K562 (cell line): Measurements from ENCODE around the gene NDUFB1. TPM values are rescaled to one million over a fixed set of nuclear protein-coding genes. Genes with fewer than 3 reads are reported as not detected.

Experiments
- ATAC-seq: fragments of 200-7000 bp; cut with Tn5 transposase; 3 replicates; pipeline ENCODE4 v1.9.1; 2020; ENCODE audit warnings: moderate library complexity
- Bru-seq: library from RNA; stranded (reverse); fragments of 400-500 nt; gene quantifications from one replicate; lab custom pipeline; 2021; lab: Mats Ljungman, UMichigan
- BruChase-seq, 2 experiments: library from RNA; stranded (reverse); fragments of 400-500 nt; gene quantifications; one replicate each; lab custom pipeline; 2021; lab: Mats Ljungman, UMichigan
- BruUV-seq: library from RNA; stranded (reverse); fragments of 400-500 nt; replicated peaks from 2 replicates; lab custom pipeline; 2021; lab: Mats Ljungman, UMichigan
- CTCF ChIA-PET: fragments of 300-600 bp; formaldehyde crosslinking; extraction: SDS; loops from one replicate; lab custom pipeline; 2021; ENCODE audit warnings: low intra/inter-chr PET ratio; lab: Yijun Ruan, JAX
- POLR2A ChIA-PET: fragments of 300-600, 350-650 bp; sonication (Branson Sonifier 250); formaldehyde crosslinking; extraction: SDS; loops from one replicate; lab custom pipeline; 2021; ENCODE audit warnings: antibody characterized with exemption, inconsistent platforms; lab: Yijun Ruan, JAX
- DNase-seq, 4 experiments: peaks; one replicate each; pipeline versions ENCODE4 v3.0.0 to v3.0.0-alpha.2; 2011 to 2018; ENCODE audit warnings: low spot score in 3 of 4, mixed read lengths in 3 of 4; ENCODE audit errors: extremely low read depth in 1 of 4
- FAIRE-seq: peaks from 2 replicates; lab custom pipeline; 2011; peaks lifted over from hg19 to GRCh38; lab: Jason Lieb, UNC
- H2AFZ ChIP-seq: 2 replicates; pipeline ENCODE4 v1.6.0; 2011; ENCODE audit warnings: low read depth, low read length, control low read depth, inconsistent platforms
- H3K27ac ChIP-seq: fragments of 200-600 bp; 3 replicates; pipeline ENCODE4 v1.8.0; 2011; ENCODE audit warnings: low read depth, mild to moderate bottlenecking, control low read depth, inconsistent platforms, low read length, moderate library complexity, mixed read lengths; ENCODE audit errors: extremely low read depth
- H3K27me3 ChIP-seq, 2 experiments: fragments of 300-600 bp in 1 of 2; 2 replicates in 1 of 2; 3 replicates in 1 of 2; pipeline versions ENCODE4 v1.6.0 to v1.8.0; 2011; ENCODE audit warnings: inconsistent platforms in 2 of 2, low read length in 2 of 2, mild to moderate bottlenecking in 1 of 2, mixed read lengths in 1 of 2, moderate library complexity in 1 of 2; ENCODE audit not compliant: control insufficient read depth in 2 of 2, insufficient read depth in 2 of 2
- H3K36me3 ChIP-seq: fragments of 300-600 bp; 3 replicates; pipeline ENCODE4 v1.8.0; 2011; ENCODE audit warnings: mild to moderate bottlenecking, low read length, inconsistent platforms; ENCODE audit not compliant: control insufficient read depth, insufficient read depth
- H3K4me1 ChIP-seq, 2 experiments: fragments of 200-600 bp in 1 of 2; replicated peaks in 1 of 2; 2 replicates in 1 of 2; 3 replicates in 1 of 2; pipeline versions ENCODE4 v1.5.1 to v1.8.0; 2011; ENCODE audit warnings: inconsistent platforms in 2 of 2, low read length in 2 of 2, mild to moderate bottlenecking in 1 of 2, mixed read lengths in 1 of 2, moderate library complexity in 1 of 2; ENCODE audit not compliant: control insufficient read depth in 2 of 2, insufficient read depth in 2 of 2
- H3K4me2 ChIP-seq: 2 replicates; pipeline ENCODE4 v1.6.1; 2011; ENCODE audit warnings: low read length, control low read depth, inconsistent platforms, mixed read lengths; ENCODE audit not compliant: insufficient read depth
- H3K4me3 ChIP-seq: fragments of 200-600 bp; sonication (generic), shearing (Covaris generic); 2 replicates; pipeline ENCODE4 v1.5.1; 2016; ENCODE audit warnings: control low read depth, inconsistent platforms
- H3K79me2 ChIP-seq: fragments of 200-600 bp; 3 replicates; pipeline ENCODE4 v1.8.0; 2011; ENCODE audit warnings: low read length, inconsistent platforms; ENCODE audit not compliant: control insufficient read depth, insufficient read depth
- H3K9ac ChIP-seq, 2 experiments: 2 replicates each; pipeline versions ENCODE4 v1.6.0 to v1.6.1; 2011; ENCODE audit warnings: low read depth in 2 of 2, low read length in 2 of 2, control low read depth in 1 of 2, inconsistent platforms in 1 of 2, mild to moderate bottlenecking in 1 of 2, mixed read lengths in 1 of 2; ENCODE audit not compliant: insufficient read depth in 1 of 2
- H3K9me1 ChIP-seq: one replicate; pipeline ENCODE4 v1.6.0; 2011; ENCODE audit warnings: inconsistent platforms, mild to moderate bottlenecking, low read length, moderate library complexity; ENCODE audit not compliant: control insufficient read depth, insufficient read depth
- H3K9me3 ChIP-seq: replicated peaks from 2 replicates; pipeline ENCODE4 v1.5.1; 2011; ENCODE audit warnings: low read depth, low read length, inconsistent platforms; ENCODE audit not compliant: control insufficient read depth, insufficient read depth
- H4K20me1 ChIP-seq: replicated peaks from 2 replicates; pipeline ENCODE4 v1.6.1; 2011; ENCODE audit warnings: low read length, inconsistent platforms, mixed read lengths; ENCODE audit not compliant: control insufficient read depth, insufficient read depth
- ZBTB40 ChIP-seq, 2 experiments: fragments of 450-650 bp in 1 of 2; sonication (generic) in 1 of 2; formaldehyde crosslinking in 1 of 2; IDR thresholded peaks; 2 replicates each; pipeline versions ENCODE4 v1.7.1 to v1.9.0; 2016 to 2022; ENCODE audit warnings: inconsistent platforms in 1 of 2, mild to moderate bottlenecking in 1 of 2, missing genetic modification reagents in 1 of 2
- ZNF699 ChIP-seq: fragments of 250-450 bp; sonication (Bioruptor Pico); IDR thresholded peaks from 2 replicates; pipeline ENCODE4 v1.8.0; 2021; ENCODE audit warnings: mild to moderate bottlenecking, moderate library complexity; ENCODE audit not compliant: insufficient replicate concordance
- WGBS: fragments of 100-300 bp; shearing (Covaris generic); methylation state at CpG from one replicate; pipeline ENCODE4 v1.1.6; 2016; ENCODE audit warnings: low coverage, mixed read lengths; ENCODE audit not compliant: insufficient coverage; ENCODE audit errors: missing lambda C conversion rate; 5-methylcytosine and 5-hydroxymethylcytosine counted together
- in situ Hi-C: fragments of 300-500 bp; cut with MboI; formaldehyde crosslinking; loops from 4 replicates; pipeline ENCODE4 v1.15.0; 2018; ENCODE audit warnings: inconsistent platforms, mixed read lengths
- intact Hi-C: fragments of 100-400 bp; cut with micrococcal nuclease; formaldehyde crosslinking; loops from 2 replicates; pipeline ENCODE4 v1.14.2; 2022
- long read RNA-seq, 3 experiments: library from polyadenylated mRNA in 2 of 3; library from RNA in 1 of 3; unstranded in 2 of 3; stranded (forward) in 1 of 3; transcript quantifications; one replicate each; pipeline ENCODE4 v2.0.0, GENCODE V29; 2019 to 2022
- polyA minus RNA-seq, 3 experiments: library from RNA; depleted of rRNA, polyadenylated mRNA; stranded (reverse); fragments of >200 nt; gene quantifications; 2 replicates each; pipeline ENCODE4 v1.2.3, GENCODE V29; 2011
- polyA plus RNA-seq, 8 experiments: library from polyadenylated mRNA; depleted of rRNA in 4 of 8; stranded (reverse) in 5 of 8; unstranded in 3 of 8; fragments of >200 nt; fragmentation: Nextera tagmentation in 2 of 8; fragmentation: Illumina TruSeq in 1 of 8; extraction: Ambion mirVana in 2 of 8; extraction: Trizol in 1 of 8; gene quantifications; 2 replicates each; pipeline versions ENCODE4 v1.2.1 to v1.2.3, GENCODE V29; 2011 to 2014; ENCODE audit warnings: inconsistent platforms in 1 of 8, missing spikeins in 1 of 8
- total RNA-seq, 7 experiments: library from RNA; depleted of rRNA in 6 of 7; stranded (reverse); fragments of >200 nt in 6 of 7; fragmentation: Illumina TruSeq in 2 of 7; extraction: Trizol in 2 of 7; gene quantifications; 2 replicates each; pipeline versions ENCODE4 v1.2.1 to v1.2.3, GENCODE V29; 2011 to 2021; ENCODE audit warnings: low replicate concordance in 1 of 7
- TF ChIP-seq, protein P1 (sequence below): fragments of 250-450 bp; sonication (Bioruptor Pico); IDR thresholded peaks from 2 replicates; pipeline ENCODE4 v1.5.0; 2021

Gene NDUFB1
- 29.6 and 37.4 TPM in 2 replicates for total RNA-seq (2011; cell fraction: chromatin; rRNA removed; ENCODE audit: low replicate concordance)
- 48.0 and 54.4 TPM in 2 replicates for total RNA-seq (2011; cell fraction: nucleolus; rRNA removed)
- total RNA-seq (2011; cell fraction: nucleoplasm; rRNA removed), result 60.5 and 64.4 TPM in 2 replicates
- 164 and 330 TPM in 2 replicates for total RNA-seq (2014; rRNA removed)
- total RNA-seq (2014; rRNA removed; fragmentation: Illumina TruSeq; extraction: Trizol), result 323 and 358 TPM in 2 replicates
- total RNA-seq (2015; rRNA removed; fragmentation: Illumina TruSeq; extraction: Trizol), result 248 and 251 TPM in 2 replicates
- total RNA-seq (2021), result 102 TPM in 2 replicates
- 202 and 325 TPM in 2 replicates for polyA plus RNA-seq (2011; rRNA removed)
- 58.1 and 187 TPM in 2 replicates for polyA plus RNA-seq (2011; cell fraction: cytosol; rRNA removed)
- polyA plus RNA-seq (2011; cell fraction: nucleus; rRNA removed), result 78.6 and 113 TPM in 2 replicates
- 187 and 742 TPM in 2 replicates for polyA plus RNA-seq (2012)
- 294 and 348 TPM in 2 replicates for polyA plus RNA-seq (2014; fragmentation: Illumina TruSeq; extraction: Trizol)
- 100 to 1,000 TPM; 410 to 431 TPM for polyA plus RNA-seq (2014; fragmentation: Nextera tagmentation; extraction: Ambion mirVana)
- 767 and 793 TPM in 2 replicates for polyA plus RNA-seq (2014; rRNA removed)
- polyA minus RNA-seq (2011; rRNA and poly(A)+ RNA removed), result 69.0 and 73.5 TPM in 2 replicates
- polyA minus RNA-seq (2011; cell fraction: cytosol; rRNA and poly(A)+ RNA removed), result 14.2 and 19.0 TPM in 2 replicates
- 15.9 and 31.7 TPM in 2 replicates for polyA minus RNA-seq (2011; cell fraction: nucleus; rRNA and poly(A)+ RNA removed)
- percentile 80 among the genes with signal in this experiment for Bru-seq, nascent RNA
- BruChase-seq, experiment 1, labeled RNA remaining after a 2-hour chase, result percentile 69 among the genes with signal in this experiment
- percentile 66 among the genes with signal in this experiment for BruChase-seq, experiment 2, labeled RNA remaining after a 6-hour chase
- long read RNA-seq, experiment 1, transcript NDUFB1-201 (3 exons, 528 nt), result major isoform, 157 of 185 reads
- long read RNA-seq, experiment 1, transcript NDUFB1-203 (2 exons, 1,333 nt), result minor isoform, 17 of 185 reads
- long read RNA-seq, experiment 1, partial matches to known transcripts, result 0 of 185 reads
- long read RNA-seq, experiment 1, other reads (novel, unspliced or antisense), result 7 of 185 reads
- long read RNA-seq, experiment 2, transcript NDUFB1-201 (3 exons, 528 nt), result major isoform, 58 of 64 reads
- long read RNA-seq, experiment 2, partial matches to known transcripts, result 0 of 64 reads
- long read RNA-seq, experiment 2, other reads (novel, unspliced or antisense), result 2 of 64 reads
- long read RNA-seq, experiment 3, transcript NDUFB1-201 (3 exons, 528 nt), result major isoform, 56 of 58 reads
- long read RNA-seq, experiment 3, partial matches to known transcripts, result 0 of 58 reads
- long read RNA-seq, experiment 3, other reads (novel, unspliced or antisense), result 0 of 58 reads

GRCh38 chr14:92121670-92122350, at the start of gene NDUFB1, which contains the start of gene CPSF2:
Gene NDUFB1 (minus strand): TSS chr14:92121706. CDS start chr14:92117637, 4,069 bp downstream.
Gene CPSF2 (plus strand): TSS chr14:92121969. CDS start chr14:92130985, 9,016 bp downstream.
- CTCF ChIA-PET, result no interaction called here
- Histone ChIP-seq H3K27ac (peak within 1 kb of the TSS; percentile 99), H3K4me1 (peaks cover 10 to 12% of the 10 kb centered on the region in 2 experiments; a peak in 4 of 5 replicates), H3K79me2 (peaks cover 60% of the 10 kb centered on the region), H3K4me3 (peak within 1 kb of the TSS; percentile 95), H3K9ac (peak within 1 kb of the TSS; percentile 99 to 100), H2AFZ (peak within 1 kb of the TSS; percentile 99), H3K27me3 (no peaks in the 10 kb centered on the region), H3K36me3 (peaks cover 58% of the 10 kb centered on the region), H4K20me1 (no peaks in the 10 kb centered on the region), H3K9me3 (no peaks in the 10 kb centered on the region), H3K9me1 (no peaks in the 10 kb centered on the region), H3K4me2 (peak within 1 kb of the TSS; percentile 93)
- peak; percentile 92 for ATAC-seq
- FAIRE-seq, result no peak
- DNase-seq, result peak; percentile 81 to 89 (median 84)
- WGBS, result 0% methylated on average over 20 of the region's 55 CpGs
- TSS peak; percentile 62 for BruUV-seq
- intact Hi-C loops, result no loop called here
- in situ Hi-C loops, result no loop called here
- POLR2A ChIA-PET, result interaction anchor here (0.6 to 4.1 kb wide), 10 partner anchors 11 to 757 kb away, joined by 3 to 47 read pairs (median 5); partner anchors contain the start of genes ATXN3 and TRIP11
- TF ChIP-seq, protein P1, sequence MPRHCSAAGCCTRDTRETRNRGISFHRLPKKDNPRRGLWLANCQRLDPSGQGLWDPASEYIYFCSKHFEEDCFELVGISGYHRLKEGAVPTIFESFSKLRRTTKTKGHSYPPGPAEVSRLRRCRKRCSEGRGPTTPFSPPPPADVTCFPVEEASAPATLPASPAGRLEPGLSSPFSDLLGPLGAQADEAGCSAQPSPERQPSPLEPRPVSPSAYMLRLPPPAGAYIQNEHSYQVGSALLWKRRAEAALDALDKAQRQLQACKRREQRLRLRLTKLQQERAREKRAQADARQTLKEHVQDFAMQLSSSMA (CRISPR knock-in tag), result 0 out of 2 replicates have a peak, but pooled peaks have one; percentile 35
- TF ChIP-seq ZBTB40 (IDR thresholded peaks at IDR 0.05) (0 out of 2 replicates have a peak, but pooled peaks have one; percentile 31), ZBTB40 (CRISPR knock-in tag; IDR thresholded peaks at IDR 0.05) (no peak), ZNF699 (CRISPR knock-in tag) (no peak)
